Activated B cell treated with CpG ODN at 0.5 μM for 24 hours (primary cell): ENCODE data around the gene ELAC2. TPM values are rescaled to one million over a fixed set of nuclear protein-coding genes. Genes with fewer than 3 reads are reported as not detected.

Source experiments
- ATAC-seq: fragments of 200-7000 bp; cut with Tn5 transposase; one replicate; pipeline ENCODE4 v1.10.0; 2021; ENCODE audit warnings: low read depth, mild to moderate bottlenecking, moderate library complexity
- CTCF ChIA-PET: fragments of 350-600 bp; sonication (Branson Sonifier 250); formaldehyde crosslinking; loops from one replicate; lab custom pipeline; 2021; ENCODE audit warnings: antibody characterized with exemption; lab: Charles Lee
- POLR2A ChIA-PET: fragments of 350-600 bp; sonication (Branson Sonifier 250); formaldehyde crosslinking; loops from one replicate; lab custom pipeline; 2021; ENCODE audit warnings: antibody characterized with exemption; lab: Charles Lee
- DNase-seq: peaks from one replicate; pipeline ENCODE4 v3.0.0; 2022
- H3K27ac Mint-ChIP-seq: one replicate; pipeline ENCODE4 v1.8.0; 2020; ENCODE audit warnings: mixed read lengths
- H3K27me3 Mint-ChIP-seq: one replicate; pipeline ENCODE4 v1.8.0; 2021; ENCODE audit warnings: mixed read lengths
- H3K36me3 Mint-ChIP-seq: one replicate; pipeline ENCODE4 v1.8.0; 2021; ENCODE audit warnings: low read depth, mixed read lengths
- H3K4me1 Mint-ChIP-seq: one replicate; pipeline ENCODE4 v1.8.0; 2021; ENCODE audit warnings: mixed read lengths
- H3K4me3 Mint-ChIP-seq: one replicate; pipeline ENCODE4 v1.8.0; 2020; ENCODE audit warnings: mild to moderate bottlenecking, mixed read lengths
- H3K9me3 Mint-ChIP-seq: one replicate; pipeline ENCODE4 v1.8.0; 2020; ENCODE audit warnings: mixed read lengths
- intact Hi-C: fragments of 100-400 bp; cut with micrococcal nuclease; formaldehyde crosslinking; loops from one replicate; pipeline ENCODE4 v1.15.1; 2024
- total RNA-seq: library from RNA; stranded (reverse); gene quantifications from 2 replicates; pipeline ENCODE4 v1.2.3, GENCODE V29; 2022
- TF ChIP-seq, protein P1 (sequence below): fragments of 200-600 bp; IDR thresholded peaks from one replicate; pipeline ENCODE4 v1.8.0; 2022; ENCODE audit warnings: antibody characterized with exemption, mild to moderate bottlenecking

ELAC2 gene
- total RNA-seq, 1 donor from 2014 or later = 90.6 TPM

DNA sequence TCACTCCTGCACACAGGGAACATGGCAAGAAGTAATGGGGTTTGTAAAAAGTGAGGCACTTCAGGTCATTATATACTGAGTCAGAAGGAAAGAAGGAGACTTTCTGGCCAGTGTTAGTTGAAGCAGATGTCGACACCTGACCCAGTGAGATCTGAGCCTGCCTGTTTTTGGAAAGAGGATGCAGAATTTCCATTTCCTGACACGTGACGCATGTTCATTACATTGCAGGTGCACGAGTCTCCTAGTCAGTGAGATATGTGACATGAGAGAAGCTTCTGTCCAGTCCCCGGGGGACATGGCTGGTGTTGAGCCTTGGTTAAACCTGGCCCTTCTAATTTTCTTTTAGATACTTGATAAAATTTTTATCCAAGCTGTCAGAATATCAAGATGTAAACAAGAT is 62.3 kb downstream of the ELAC2 start:
- Mint-ChIP-seq H3K4me3 (no peak overlapping the region), H3K9me3 (peaks cover 10% of the 10 kb centered on the region), H3K4me1 (no peaks in the 10 kb centered on the region), H3K36me3 (peaks cover 4% of the 10 kb centered on the region), H3K27ac (no peak overlapping the region), H3K27me3 (no peaks in the 10 kb centered on the region)
- POLR2A ChIA-PET = interaction anchor here (0.6 kb wide), 1 partner anchor 1022 kb away, joined by 3 read pairs; no protein-coding TSS in a partner anchor
- intact Hi-C loops = no loop called here
- ATAC-seq = no peak
- DNase-seq = no peak
- CTCF ChIA-PET = no interaction called here
- TF ChIP-seq, protein P1, sequence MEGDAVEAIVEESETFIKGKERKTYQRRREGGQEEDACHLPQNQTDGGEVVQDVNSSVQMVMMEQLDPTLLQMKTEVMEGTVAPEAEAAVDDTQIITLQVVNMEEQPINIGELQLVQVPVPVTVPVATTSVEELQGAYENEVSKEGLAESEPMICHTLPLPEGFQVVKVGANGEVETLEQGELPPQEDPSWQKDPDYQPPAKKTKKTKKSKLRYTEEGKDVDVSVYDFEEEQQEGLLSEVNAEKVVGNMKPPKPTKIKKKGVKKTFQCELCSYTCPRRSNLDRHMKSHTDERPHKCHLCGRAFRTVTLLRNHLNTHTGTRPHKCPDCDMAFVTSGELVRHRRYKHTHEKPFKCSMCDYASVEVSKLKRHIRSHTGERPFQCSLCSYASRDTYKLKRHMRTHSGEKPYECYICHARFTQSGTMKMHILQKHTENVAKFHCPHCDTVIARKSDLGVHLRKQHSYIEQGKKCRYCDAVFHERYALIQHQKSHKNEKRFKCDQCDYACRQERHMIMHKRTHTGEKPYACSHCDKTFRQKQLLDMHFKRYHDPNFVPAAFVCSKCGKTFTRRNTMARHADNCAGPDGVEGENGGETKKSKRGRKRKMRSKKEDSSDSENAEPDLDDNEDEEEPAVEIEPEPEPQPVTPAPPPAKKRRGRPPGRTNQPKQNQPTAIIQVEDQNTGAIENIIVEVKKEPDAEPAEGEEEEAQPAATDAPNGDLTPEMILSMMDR = no peak

DNA sequence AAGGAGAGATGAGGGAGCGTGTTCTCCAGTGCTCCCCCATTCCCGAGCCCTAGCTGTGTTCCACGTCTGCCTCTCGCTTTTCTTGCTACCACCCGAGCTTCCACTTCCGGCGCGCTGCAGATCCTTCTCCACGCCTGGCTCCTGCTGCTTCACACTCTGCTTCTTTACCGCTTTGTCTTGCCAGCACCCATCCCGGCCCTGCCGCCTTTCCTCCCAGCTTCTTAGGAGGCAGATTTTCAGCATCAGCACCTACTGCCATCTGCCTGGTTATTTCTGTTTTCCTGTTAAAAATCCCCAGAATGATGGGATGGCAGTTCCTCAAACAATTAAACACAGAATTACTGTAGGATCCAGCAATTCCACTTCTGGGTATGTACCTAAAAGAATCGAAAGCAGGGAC is 64.7 kb downstream of the ELAC2 start:
- no peak for ATAC-seq
- ChIA-PET CTCF (no interaction called here), POLR2A (no interaction called here)
- H3K27ac Mint-ChIP-seq = no peak overlapping the region
- DNase-seq = no peak
- TF ChIP-seq, protein P1 = no peak
- no peak overlapping the region for H3K4me3 Mint-ChIP-seq
- intact Hi-C loops = no loop called here
- H3K9me3 Mint-ChIP-seq = peaks cover 9% of the 10 kb centered on the region
- H3K27me3 Mint-ChIP-seq = no peaks in the 10 kb centered on the region
- H3K4me1 Mint-ChIP-seq = no peaks in the 10 kb centered on the region
- peaks cover 3% of the 10 kb centered on the region for H3K36me3 Mint-ChIP-seq

DNA sequence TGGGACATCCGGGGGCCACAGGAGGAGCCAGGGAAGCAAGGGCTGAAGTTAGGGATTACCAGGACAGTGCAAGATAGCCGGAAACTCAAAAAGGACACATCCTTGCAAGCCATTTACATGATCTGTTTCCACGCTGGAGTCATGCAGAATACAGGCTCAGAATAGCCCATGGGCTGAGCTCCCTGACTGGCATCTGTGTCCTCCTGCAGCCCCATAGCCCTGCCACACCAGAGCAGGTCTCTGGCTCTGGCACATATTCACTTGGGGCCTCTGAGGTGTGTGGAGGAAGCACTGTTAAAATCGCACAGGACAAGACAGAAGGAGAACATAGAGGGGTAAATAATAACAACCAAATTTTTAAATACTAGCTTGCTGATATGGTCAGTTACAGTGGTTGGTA is 65.8 kb downstream of the ELAC2 start:
- Mint-ChIP-seq H3K27ac (no peak overlapping the region), H3K4me1 (no peaks in the 10 kb centered on the region), H3K27me3 (no peaks in the 10 kb centered on the region), H3K4me3 (no peak overlapping the region), H3K36me3 (peaks cover 2% of the 10 kb centered on the region), H3K9me3 (peaks cover 6% of the 10 kb centered on the region)
- ChIA-PET CTCF (no interaction called here), POLR2A (interaction anchor here (1.1 kb wide), 1 partner anchor 10 kb away, joined by 3 read pairs; no protein-coding TSS in a partner anchor)
- no peak for ATAC-seq
- intact Hi-C loops = no loop called here
- DNase-seq = no peak
- TF ChIP-seq, protein P1 = no peak

DNA sequence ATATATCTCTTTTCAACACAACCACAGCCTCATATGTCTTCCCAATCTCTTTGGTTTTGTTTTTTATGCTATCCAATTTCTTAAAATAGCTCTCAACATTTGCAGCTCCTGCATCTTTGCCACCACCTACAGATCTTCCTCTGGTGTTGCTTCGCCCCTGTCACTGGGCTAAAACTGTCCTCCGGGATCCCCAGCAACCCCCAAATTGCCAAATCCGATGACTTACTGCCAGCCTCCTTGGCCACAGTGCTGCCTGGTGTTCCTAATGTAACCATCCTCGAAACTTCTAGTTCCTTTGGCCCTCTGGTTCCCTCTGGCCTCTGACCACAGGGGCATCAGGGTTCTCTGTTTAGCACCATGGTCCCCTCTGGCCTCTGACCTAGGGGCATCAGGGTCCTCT is 70.8 kb downstream of the ELAC2 start:
- no peaks in the 10 kb centered on the region for H3K4me1 Mint-ChIP-seq
- intact Hi-C loops = no loop called here
- H3K27ac Mint-ChIP-seq = no peak overlapping the region
- H3K9me3 Mint-ChIP-seq = no peaks in the 10 kb centered on the region
- POLR2A ChIA-PET = no interaction called here
- no peak overlapping the region for H3K4me3 Mint-ChIP-seq
- ATAC-seq = no peak
- H3K36me3 Mint-ChIP-seq = no peaks in the 10 kb centered on the region
- no peak for DNase-seq
- H3K27me3 Mint-ChIP-seq = no peaks in the 10 kb centered on the region
- CTCF ChIA-PET = no interaction called here
- TF ChIP-seq, protein P1 = no peak

Other genes with a start within 250 kb of the ELAC2 start
- gene ARHGAP44, start 228.5 kb downstream of the ELAC2 start, total RNA-seq = 3.6 and 6.9 TPM in 2 replicates